OCI-M1 (cell line): ENCODE results near the gene NCDN.
A peak's percentile ranks its signal among the peaks of the same experiment; 100 is the strongest.

Experiments used
- DNase-seq: peaks from one replicate; lab custom pipeline; 2025; lab: John Stamatoyannopoulos, UW

NCDN gene

GRCh38 chr1:35555212-35555584 lies 2.4 kb upstream of the NCDN start:
- DNase-seq = no peak

GRCh38 chr1:35555601-35556477 lies 1.8 kb upstream of the NCDN start:
- no peak for DNase-seq

- peak; percentile 54 for DNase-seq
These were observed 998 bp upstream of the NCDN start for GRCh38 chr1:35556484-35557117.

GRCh38 chr1:35557118-35557610 lies 435 bp upstream of the NCDN start, which contains the start of gene KIAA0319L:
Gene KIAA0319L (minus strand): TSS chr1:35557403. CDS start chr1:35554491, 2,912 bp downstream.
- DNase-seq = peak; percentile 95

GRCh38 chr1:35558374-35559316 lies 1.0 kb downstream of the NCDN start:
- no peak for DNase-seq

DNA sequence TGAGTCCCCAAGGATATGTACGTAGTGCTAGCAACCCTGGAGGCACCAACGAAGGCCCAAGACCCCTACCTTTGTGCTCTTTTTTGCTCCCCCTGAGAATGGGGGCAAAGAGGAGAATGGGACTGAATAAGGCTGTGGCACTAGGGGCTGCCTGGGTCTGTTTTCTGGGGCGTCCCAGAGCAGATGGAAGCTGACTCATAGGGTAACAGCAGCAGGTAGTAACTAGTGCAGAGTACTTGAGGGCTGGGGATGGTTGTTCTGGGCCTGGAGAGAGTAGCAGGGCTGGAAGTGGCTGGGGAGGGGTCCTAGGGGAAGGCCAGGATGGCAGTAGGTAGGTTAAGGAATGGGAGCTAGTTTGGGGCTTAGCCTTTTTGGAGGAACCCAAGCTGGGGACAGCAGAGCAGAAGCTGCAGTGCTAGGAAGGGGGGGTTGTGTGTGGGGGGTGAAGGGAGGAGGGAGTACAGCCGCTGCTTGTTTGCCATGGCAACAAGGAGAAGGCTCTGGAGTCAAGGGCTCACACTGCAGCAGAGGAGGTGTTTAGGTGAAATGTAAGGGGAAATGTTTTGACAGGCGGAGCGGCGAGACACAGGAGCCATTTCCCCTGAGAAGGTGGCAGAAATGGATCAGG lies 1.8 kb downstream of the NCDN start:
- no peak for DNase-seq

DNA sequence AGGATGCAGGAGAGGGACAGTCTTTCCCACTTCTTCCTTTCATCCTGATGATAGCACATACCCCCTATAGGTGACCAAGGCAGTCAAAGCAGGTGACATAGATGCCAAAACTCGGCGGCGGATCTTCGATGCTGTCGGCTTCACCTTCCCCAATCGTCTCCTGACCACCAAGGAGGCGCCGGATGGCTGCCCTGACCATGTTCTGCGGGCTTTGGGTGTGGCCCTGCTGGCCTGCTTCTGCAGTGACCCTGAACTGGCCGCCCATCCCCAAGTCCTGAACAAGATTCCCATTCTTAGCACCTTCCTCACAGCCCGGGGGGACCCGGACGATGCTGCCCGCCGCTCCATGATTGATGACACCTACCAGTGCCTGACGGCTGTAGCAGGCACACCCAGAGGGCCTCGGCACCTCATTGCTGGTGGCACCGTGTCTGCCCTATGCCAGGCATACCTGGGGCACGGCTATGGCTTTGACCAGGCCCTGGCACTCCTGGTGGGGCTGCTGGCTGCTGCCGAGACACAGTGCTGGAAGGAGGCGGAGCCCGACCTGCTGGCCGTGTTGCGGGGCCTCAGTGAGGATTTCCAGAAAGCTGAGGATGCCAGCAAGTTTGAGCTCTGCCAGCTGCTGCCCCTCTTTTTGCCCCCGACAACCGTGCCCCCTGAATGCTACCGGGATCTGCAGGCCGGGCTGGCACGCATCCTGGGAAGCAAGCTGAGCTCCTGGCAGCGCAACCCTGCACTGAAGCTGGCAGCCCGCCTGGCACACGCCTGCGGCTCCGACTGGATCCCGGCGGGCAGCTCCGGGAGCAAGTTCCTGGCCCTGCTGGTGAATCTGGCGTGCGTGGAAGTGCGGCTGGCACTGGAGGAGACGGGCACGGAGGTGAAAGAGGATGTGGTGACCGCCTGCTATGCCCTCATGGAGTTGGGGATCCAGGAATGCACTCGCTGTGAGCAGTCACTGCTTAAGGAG lies 2.9 kb downstream of the NCDN start:
- no peak for DNase-seq

- DNase-seq = no peak
These were observed 3.8 kb downstream of the NCDN start for GRCh38 chr1:35561297-35561971.

DNA sequence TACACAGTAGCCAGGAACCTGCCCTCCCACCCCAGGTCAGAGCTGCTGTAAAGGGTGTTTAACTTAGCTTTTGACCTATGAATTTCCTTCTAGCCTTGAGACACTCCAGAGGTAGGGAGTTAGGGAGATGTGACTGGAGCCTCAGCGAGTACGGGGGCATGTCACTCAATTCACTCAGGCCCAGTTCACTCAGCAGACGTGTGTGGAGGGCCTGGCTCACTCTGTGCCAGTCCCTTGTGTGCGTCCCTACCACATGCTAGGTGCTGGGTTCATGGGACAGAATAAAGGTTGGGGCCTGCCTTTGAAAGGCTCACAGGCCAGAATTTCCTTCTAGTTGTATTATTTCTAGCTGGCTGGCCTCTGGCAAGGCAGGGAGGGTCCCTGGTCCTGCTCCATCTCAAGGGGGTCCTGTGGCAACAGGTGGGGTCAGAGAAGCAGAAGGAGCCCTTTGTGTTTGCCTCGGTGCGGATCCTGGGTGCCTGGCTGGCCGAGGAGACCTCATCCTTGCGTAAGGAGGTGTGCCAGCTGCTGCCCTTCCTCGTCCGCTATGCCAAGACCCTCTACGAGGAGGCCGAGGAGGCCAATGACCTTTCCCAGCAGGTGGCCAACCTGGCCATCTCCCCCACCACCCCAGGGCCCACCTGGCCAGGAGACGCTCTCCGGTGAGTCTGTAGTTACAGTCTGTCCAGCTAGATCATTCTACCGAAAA lies 4.5 kb downstream of the NCDN start:
- no peak for DNase-seq

DNA sequence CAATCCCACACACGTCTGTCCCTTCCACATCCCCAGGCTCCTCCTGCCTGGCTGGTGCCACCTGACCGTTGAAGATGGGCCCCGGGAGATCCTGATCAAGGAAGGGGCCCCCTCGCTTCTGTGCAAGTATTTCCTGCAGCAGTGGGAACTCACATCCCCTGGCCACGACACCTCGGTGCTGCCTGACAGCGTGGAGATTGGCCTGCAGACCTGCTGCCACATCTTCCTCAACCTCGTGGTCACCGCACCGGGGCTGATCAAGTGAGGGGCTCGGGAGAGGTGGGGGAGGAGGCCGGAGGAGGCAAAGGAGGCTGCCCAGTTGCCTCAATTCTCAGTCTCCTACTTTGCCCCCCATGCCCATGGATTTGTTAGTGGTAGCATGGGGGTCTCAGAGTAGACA lies 5.6 kb downstream of the NCDN start:
- DNase-seq = no peak

DNA sequence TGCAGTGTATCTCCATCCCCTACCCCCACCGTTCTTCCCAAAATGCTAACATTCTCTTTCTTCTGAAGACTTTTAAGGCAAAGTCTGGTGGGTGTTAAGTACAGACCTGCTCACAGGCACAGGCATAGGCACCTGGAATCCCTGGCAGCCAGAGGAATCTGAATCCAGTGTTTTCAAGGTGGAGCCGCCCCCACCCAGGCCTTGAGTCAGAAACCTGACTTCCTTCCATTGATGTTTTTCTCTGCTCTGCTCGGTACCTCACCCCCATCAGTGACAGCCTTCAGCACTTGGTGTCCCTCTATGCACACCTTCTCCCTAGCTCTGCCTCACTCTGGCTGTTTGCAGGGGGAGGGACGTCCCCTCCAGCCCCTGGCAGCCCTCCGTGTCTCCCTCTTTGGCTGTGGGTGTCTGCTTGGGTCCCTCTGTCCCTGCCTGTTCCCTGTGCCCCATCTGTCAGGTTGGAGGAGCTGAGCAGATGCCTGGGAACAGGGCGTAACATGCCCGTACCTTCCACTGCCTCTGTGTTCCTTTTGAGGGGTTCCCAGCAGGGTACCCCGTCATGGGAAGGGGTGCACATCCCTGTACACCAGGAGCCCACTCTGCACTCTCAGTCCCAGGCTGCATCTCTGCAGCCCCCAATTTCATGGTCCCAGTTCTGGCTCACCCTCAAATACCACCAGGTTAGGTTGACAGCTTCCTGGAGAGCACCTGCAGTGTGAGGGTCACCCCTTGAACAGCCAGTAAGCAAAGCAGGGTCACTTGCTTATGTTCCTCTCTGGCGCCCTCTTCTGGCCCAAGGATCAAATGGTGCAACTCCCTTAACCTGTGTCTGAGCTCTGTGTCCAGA lies 6.7 kb downstream of the NCDN start:
- DNase-seq = peak; percentile 81

DNA sequence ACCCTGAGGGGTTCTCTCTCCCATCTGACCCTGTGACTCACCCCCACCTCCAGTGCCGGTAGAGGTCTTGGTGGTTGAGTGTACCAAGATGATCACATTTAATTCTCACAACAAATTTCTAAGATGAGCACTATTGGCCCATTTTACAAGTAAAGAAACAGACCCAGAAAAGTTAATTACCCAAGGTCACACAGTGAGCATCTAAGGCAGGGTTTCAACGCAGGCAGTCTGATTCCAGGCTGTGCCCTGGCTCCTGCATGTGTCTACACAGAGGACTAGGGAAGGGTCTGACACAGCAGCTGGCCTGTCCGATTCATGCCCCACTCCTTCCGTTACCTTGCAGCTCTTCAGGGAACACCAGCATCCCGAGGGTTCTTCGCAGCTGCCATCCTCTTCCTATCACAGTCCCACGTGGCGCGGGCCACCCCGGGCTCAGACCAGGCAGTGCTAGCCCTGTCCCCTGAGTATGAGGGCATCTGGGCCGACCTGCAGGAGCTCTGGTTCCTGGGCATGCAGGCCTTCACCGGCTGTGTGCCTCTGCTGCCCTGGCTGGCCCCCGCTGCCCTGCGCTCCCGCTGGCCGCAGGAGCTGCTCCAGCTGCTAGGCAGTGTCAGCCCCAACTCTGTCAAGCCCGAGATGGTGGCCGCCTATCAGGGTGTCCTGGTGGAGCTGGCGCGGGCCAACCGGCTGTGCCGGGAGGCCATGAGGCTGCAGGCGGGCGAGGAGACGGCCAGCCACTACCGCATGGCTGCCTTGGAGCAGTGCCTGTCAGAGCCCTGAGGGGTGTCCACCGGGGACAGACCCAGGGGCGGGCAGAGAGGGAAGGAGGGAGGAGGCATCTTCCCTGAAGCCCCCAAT lies 7.5 kb downstream of the NCDN start:
- DNase-seq = no peak

DNA sequence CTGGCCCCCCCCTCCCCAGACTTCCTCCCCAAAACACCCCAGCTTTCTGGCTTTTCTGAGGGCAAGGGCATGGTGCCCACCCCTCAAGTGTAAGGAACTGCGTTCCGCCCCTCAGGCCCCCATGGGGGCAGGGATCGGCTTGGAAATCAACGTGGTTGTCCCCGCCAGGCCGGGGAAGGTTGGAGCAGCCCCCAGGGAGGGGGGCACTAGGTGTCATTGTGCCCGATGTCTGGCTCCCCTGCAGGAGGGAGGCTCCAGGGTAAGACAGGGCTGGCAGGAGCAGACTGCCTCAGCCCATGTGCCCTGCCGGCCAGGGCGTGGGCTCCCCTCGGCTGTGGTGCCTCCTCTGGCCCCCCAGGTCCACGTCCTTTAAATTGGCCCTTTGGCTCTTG lies 8.1 kb downstream of the NCDN start:
- DNase-seq = no peak

- DNase-seq = no peak
These were observed 10.5 kb downstream of the NCDN start for GRCh38 chr1:35567947-35568558.

DNA sequence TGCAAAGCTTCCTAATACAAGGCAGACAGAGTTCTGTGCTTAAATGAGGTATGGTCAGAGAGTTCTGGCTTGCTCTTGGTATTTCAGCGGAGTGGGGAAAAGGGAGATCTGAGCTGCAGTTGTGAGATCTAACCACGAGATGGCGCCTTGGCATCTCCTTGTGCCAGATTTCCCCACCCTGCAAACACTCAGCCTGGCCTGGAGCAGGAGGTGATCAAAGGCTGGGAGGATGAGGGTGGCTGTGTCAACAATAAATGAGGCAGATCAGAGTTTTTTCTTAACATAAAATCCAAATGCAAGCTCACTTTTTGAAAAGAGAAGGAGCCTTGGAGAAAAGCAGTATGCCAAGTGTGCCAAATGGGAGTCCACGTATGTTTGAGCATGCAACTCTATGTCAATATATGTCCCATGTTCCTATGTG lies 11.4 kb downstream of the NCDN start:
- peak; percentile 79 for DNase-seq

- no peak for DNase-seq
These were observed 12.3 kb downstream of the NCDN start for GRCh38 chr1:35569936-35570335.

- DNase-seq = no peak
These were observed 13.1 kb downstream of the NCDN start for GRCh38 chr1:35570589-35571137.
